Measurements from ENCODE around the gene MAPRE3.

MAPRE3 gene

GRCh38 chr2:27019931-27020855 lies 49.8 kb downstream of the MAPRE3 start:
- no peak for DNase-seq

DNA sequence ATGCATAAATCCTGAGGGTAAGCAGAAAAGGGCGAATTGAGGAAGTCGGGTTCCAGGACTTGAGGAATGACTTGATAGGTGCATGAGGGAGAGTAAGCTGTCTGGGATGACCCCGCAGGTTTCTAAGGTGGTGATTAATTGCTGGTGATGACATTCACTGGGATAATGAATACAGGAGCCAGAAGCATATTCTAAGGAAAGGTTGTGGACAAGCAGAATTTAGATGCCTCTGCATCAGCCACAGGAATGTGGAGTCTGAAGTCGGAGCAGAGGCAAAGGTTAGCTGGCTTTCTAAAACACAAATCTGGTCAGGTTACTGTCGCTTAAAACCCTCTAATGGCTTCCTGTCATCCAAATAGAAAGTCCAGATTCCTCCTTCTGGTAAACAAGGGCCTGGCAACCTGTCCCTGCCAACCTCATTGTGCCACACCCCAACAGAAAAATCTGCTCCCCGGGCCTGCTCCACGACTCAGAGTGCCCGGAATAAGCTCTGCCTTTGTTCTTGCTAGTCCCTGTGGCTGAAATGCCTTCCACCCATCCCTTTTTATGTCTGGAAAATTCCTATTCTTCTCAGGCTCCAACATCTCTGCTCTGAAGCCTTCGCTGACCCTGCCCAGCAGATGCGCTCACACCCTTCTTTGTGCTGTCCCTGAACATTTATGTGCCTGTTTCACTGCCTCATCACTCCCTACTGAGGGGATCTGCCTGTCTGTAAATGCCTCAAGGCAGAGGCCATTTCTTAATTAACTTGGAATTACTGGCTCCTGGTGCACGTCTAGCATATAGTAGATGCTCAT lies 51.0 kb downstream of the MAPRE3 start:
- no peak for DNase-seq

GRCh38 chr2:27023740-27024139 lies 53.3 kb downstream of the MAPRE3 start:
- no peak for DNase-seq

DNA sequence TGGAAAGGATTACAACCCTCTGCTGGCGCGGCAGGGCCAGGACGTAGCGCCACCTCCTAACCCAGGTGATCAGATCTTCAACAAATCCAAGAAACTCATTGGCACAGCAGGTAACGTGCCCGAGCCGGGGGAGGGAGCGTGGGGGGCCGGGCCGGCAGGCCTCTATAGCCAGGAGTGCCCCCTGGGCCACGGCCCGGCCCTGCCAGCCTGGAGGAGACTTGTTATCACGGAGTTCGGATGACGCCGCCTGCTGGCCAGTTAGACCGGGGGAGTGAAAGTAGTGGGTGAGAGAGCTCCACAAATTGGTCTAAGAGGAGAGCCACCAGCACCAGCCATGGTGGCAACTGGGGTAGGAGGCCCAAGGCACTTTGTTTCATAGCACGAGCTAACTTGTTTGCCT lies 53.8 kb downstream of the MAPRE3 start:
- DNase-seq, result no peak

DNA sequence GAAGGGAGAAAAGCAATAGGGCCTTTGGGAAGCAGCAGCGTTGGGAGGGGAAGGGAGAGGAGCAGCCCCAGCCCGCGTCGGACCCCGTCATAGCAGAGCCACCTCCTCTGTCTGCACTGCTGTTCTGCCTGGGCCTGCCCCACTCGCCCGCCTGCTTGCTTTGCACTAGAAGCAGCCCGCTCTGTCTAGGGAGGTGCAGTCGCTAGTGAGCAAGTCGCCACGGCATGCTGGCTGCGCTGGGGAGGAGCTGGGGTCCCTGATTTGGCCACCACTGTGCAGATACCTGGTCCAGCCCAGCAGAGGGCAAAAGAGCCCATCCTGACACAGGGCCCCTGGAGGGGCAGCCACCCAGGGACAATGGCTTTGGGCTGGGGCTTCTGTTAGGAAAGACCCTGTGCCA lies 54.4 kb downstream of the MAPRE3 start:
- DNase-seq, result no peak

DNA sequence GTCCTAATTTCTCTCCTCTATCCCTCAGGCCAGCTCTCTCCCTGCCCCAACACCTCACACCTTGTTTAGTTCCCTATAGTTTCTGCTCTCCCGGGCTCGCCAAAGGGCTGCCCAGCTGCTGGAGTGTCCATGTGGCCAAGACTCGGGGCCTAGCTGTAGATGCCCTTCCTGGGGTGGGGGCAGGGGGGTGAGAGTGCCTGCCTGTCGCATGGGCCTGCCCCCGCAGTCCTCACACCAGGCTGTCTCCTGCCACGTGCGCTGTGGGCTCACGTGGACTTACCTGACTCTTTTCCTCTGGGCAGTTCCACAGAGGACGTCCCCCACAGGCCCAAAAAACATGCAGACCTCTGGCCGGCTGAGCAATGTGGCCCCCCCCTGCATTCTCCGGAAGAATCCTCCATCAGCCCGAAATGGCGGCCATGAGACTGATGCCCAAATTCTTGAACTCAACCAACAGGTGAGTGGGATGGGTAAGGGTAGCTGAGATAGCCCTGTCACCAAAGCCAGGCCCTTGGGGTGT lies 54.9 kb downstream of the MAPRE3 start:
- no peak for DNase-seq

DNA sequence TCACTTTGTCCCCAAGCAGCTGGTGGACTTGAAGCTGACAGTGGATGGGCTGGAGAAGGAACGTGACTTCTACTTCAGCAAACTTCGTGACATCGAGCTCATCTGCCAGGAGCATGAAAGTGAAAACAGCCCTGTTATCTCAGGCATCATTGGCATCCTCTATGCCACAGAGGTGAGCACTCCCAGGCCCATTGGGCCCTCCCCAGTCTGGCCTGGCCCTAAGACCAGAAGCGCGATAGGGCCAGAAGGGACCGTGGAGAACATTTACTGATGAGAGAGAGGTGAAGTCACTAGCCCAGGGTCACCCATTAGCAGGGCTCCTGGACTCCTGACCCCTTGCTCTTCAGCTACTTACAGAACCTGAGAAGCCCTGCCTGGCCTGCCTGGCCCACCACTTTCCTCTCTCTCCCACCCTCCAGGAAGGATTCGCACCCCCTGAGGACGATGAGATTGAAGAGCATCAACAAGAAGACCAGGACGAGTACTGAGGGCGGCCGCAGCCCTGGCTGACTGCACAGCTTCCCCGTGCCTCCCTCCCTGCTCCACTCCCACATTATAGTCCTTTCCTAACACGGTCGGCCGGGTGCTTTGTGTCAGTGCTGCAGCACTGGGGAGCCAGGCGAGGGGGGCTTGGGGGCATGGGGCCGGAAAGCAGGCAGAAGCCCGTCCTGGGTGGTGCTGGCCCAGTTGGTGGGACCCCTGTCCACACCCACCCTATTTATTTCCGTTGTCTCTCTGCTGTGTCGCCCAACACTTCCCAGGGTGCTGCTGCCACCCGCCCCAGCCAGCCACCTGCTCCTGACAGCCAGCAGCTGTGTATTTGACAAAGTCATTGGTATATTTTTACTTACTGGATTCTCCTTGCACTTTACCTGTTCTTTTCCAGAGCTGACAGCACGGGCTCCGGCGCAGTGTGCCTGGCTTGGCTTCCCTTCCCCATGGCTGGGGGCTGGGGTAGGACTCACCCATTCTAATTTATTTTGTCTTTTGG lies 55.7 kb downstream of the MAPRE3 start:
- DNase-seq, result no peak

GRCh38 chr2:27027211-27027651 lies 56.8 kb downstream of the MAPRE3 start:
- no peak for DNase-seq

DNA sequence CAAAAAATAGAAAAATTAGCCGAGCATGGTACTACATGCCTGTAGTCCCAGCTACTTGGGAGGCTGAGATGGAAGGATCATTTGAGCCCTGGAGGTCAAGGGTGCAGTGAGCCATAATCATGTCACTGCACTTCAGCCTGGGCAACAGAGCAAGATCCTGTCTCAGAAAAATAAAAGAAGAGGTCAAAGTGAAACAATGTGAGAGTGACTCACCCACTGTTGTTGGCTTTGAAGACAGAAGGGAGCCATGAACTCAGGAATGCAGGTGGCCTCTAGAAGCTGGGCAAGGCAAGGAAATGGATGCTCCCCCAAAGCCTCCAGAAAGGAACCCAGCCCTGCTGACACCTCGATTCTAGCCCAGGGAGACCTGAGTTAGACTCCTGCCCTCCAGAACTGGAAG lies 58.6 kb downstream of the MAPRE3 start:
- no peak for DNase-seq

GRCh38 chr2:27032495-27033252 lies 62.2 kb downstream of the MAPRE3 start, which contains the start of gene TMEM214:
TSS of gene TMEM214 (plus strand) at chr2:27032965. CDS start at chr2:27033016, 51 bp downstream.
- peak; percentile 81 for DNase-seq

- no peak for DNase-seq
Measured at GRCh38 chr2:27033253-27033852, 62.9 kb downstream of the MAPRE3 start.

GRCh38 chr2:27038012-27038411 lies 67.6 kb downstream of the MAPRE3 start:
- no peak for DNase-seq

DNA sequence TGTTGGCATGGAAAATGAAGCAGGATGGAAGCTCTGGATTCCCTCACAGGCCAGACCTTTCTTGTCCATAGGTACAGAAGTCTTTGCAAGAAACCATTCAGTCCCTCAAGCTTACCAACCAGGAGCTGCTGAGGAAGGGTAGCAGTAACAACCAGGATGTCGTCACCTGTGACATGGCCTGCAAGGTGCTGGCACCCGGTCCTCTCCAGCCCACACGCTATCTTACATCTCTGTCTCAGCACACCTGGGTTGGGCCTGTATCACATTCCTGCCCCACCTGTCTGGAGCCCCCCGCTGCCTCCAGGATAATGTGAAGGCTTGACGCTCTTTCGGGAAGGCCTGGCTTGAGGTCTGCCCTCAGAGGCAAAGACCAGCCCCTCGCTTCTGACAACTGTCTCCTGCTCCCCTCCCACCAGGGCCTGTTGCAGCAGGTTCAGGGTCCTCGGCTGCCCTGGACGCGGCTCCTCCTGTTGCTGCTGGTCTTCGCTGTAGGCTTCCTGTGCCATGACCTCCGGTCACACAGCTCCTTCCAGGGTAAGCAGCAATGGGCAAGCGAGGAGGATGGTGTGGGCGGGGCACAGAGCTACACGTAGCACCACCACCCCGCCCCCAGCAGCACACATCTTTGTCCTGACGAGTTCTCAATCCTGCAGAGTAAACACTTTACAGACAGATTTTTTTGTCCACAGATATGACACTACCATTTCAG lies 68.3 kb downstream of the MAPRE3 start:
- no peak for DNase-seq

GRCh38 chr2:27039426-27039825 lies 69.0 kb downstream of the MAPRE3 start:
- no peak for DNase-seq

DNA sequence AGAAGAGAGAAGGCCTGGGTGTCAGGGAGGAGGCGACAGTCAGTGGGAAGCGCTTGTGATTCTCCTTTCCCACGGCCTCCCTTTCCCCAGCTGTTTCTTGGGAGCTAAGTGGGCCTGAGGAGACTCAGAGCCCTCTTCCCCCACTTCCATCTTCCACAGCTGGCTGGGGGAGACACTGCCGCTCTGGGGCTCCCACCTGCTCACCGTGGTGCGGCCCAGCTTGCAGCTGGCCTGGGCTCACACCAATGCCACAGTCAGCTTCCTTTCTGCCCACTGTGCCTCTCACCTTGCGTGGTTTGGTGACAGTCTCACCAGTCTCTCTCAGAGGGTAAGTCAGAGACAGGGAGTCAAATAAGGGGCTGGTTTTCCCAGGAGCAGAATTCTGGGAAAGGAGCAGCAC lies 69.4 kb downstream of the MAPRE3 start:
- no peak for DNase-seq

GRCh38 chr2:27040282-27040681 lies 69.8 kb downstream of the MAPRE3 start:
- no peak for DNase-seq

DNA sequence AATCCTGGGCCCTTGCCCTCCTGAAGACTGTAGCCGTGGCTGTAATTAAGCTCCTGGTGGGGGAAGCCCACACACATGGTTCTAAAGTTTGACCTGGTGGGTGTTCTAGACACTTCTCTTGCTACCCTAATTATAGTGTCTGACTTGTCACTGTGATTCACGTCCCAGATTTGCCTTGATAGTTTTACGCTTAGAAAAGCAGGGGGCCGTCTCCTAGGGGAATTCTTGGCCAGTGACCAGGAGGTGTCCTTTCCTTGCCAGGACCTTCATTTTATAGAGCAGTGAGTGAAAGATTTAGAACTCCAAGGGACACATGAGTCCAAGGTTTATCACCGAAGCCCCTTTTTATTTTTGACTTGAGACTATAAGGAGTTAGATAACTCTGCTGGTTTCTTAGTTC lies 71.3 kb downstream of the MAPRE3 start:
- DNase-seq, result no peak

DNA sequence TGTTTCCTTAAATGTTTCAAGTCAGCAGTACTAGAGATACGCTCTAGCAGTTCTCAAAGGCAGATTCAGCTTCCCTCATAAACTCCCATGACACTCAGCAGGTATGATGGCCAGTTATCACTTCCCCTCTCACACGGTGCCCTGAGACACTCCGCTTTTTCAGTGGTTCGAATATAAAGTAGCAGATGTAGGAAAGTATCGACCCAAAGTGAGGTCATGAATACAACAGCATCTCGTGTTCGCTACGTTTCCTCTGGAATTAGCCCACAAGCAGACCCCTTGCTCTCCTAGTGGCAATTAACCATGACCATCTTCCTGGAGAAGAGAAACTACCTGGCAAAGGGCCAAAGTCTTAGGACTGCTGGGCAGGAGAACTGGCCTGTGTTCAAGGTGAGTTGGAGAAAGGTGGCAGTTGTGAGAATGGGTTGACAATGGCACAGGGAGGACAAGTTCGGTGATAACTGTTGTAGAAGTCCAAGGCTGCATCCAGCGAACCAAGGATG lies 71.8 kb downstream of the MAPRE3 start:
- DNase-seq, result no peak

- no peak for DNase-seq
Measured at GRCh38 chr2:27042985-27043634, 72.7 kb downstream of the MAPRE3 start.
